Prostate gland (tissue), 2 donors: ENCODE measurements around the gene RXRA.

Experiments
- POLR2AphosphoS5 ChIP-seq: sonication (generic); formaldehyde crosslinking; IDR thresholded peaks from one replicate; pipeline ENCODE4 v1.6.1; 2017; ENCODE audit warnings: antibody characterized with exemption
- TF ChIP-seq, protein P1 (sequence below), 4 experiments: fragments of 200-600 bp in 2 of 4; fragments of 450-650 bp in 2 of 4; sonication (generic) in 2 of 4; IDR thresholded peaks; 1 replicate in 3 of 4; 2 replicates in 1 of 4; pipeline ENCODE4 v1.5.1; 2016 to 2019; ENCODE audit warnings: antibody characterized with exemption in 4 of 4, mild to moderate bottlenecking in 2 of 4, moderate library complexity in 2 of 4

GRCh38 chr9:134278286-134278685 lies 48.0 kb upstream of the RXRA start:
- TF ChIP-seq, protein P1, sequence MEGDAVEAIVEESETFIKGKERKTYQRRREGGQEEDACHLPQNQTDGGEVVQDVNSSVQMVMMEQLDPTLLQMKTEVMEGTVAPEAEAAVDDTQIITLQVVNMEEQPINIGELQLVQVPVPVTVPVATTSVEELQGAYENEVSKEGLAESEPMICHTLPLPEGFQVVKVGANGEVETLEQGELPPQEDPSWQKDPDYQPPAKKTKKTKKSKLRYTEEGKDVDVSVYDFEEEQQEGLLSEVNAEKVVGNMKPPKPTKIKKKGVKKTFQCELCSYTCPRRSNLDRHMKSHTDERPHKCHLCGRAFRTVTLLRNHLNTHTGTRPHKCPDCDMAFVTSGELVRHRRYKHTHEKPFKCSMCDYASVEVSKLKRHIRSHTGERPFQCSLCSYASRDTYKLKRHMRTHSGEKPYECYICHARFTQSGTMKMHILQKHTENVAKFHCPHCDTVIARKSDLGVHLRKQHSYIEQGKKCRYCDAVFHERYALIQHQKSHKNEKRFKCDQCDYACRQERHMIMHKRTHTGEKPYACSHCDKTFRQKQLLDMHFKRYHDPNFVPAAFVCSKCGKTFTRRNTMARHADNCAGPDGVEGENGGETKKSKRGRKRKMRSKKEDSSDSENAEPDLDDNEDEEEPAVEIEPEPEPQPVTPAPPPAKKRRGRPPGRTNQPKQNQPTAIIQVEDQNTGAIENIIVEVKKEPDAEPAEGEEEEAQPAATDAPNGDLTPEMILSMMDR (IDR thresholded peaks at IDR 0.05): no peak
- no peak for TF ChIP-seq POLR2AphosphoS5
